Right lobe of liver (tissue), 6 donors: Measurements from ENCODE around the gene P4HA3. TPM values are rescaled to one million over a fixed set of nuclear protein-coding genes. Genes with fewer than 3 reads are reported as not detected.
A peak's percentile ranks its signal among the peaks of the same experiment; 100 is the strongest.

Source experiments
- ATAC-seq, 4 donors: fragments of 200-7000 bp; cut with Tn5 transposase; one replicate each; pipeline ENCODE4 v1.9.1; 2020; ENCODE audit warnings: mild to moderate bottlenecking in 4 of 4, moderate library complexity in 4 of 4
- DNase-seq, 3 donors: peaks; one replicate each; pipeline ENCODE4 v3.0.0-alpha.2; 2020
- H3K27ac ChIP-seq, 3 donors: fragments of 200-600 bp; one replicate each; pipeline ENCODE4 v1.8.0; 2022
- H3K27me3 ChIP-seq, 2 donors: fragments of 200-600 bp; one replicate each; pipeline ENCODE4 v1.8.0; 2022
- H3K36me3 ChIP-seq, 4 donors: fragments of 200-600 bp; sonication (generic) in 1 of 4; one replicate each; pipeline versions ENCODE4 v1.5.1 to v1.8.0; 2017 to 2022; ENCODE audit warnings: control low read depth in 1 of 4
- H3K4me1 ChIP-seq, 4 donors: fragments of 200-600 bp; sonication (generic) in 1 of 4; one replicate each; pipeline versions ENCODE4 v1.5.1 to v1.8.0; 2017 to 2022; ENCODE audit warnings: control low read depth in 1 of 4
- H3K4me3 ChIP-seq, 3 donors: fragments of 200-600 bp; one replicate each; pipeline ENCODE4 v1.8.0; 2022
- H3K9me3 ChIP-seq, 4 donors: fragments of 200-600 bp; sonication (generic) in 1 of 4; one replicate each; pipeline versions ENCODE4 v1.5.1 to v1.8.0; 2017 to 2022; ENCODE audit warnings: control low read depth in 1 of 4
- CTCF ChIP-seq, 4 donors: fragments of 200-600 bp in 3 of 4; fragments of 450-650 bp in 1 of 4; IDR thresholded peaks; one replicate each; pipeline versions ENCODE4 v1.5.1 to v1.8.0; 2016 to 2022; ENCODE audit warnings: antibody characterized with exemption in 4 of 4, mild to moderate bottlenecking in 2 of 4
- POLR2A ChIP-seq: fragments of 450-650 bp; IDR thresholded peaks from one replicate; pipeline ENCODE4 v1.6.1; 2017; ENCODE audit warnings: antibody characterized with exemption, mild to moderate bottlenecking
- WGBS: methylation state at CpG from one replicate; pipeline ENCODE4 v1.1.6; 2018; ENCODE audit warnings: low coverage, low lambda C conversion rate; ENCODE audit not compliant: insufficient coverage; ENCODE audit errors: missing lambda C conversion rate; 5-methylcytosine and 5-hydroxymethylcytosine counted together
- intact Hi-C, 2 donors: fragments of 100-400 bp; cut with DNase I; formaldehyde crosslinking; loops; one replicate each; pipeline versions ENCODE4 v1.11.2 to v1.14.1; 2022
- total RNA-seq, 6 experiments: library from RNA; depleted of rRNA in 2 of 6; stranded (reverse); fragments of >200 nt in 2 of 6; fragmentation: NEBNext Ultra II Directional in 3 of 6; extraction: Animal tissue kit (Norgen Biotek cat#: 25700) in 3 of 6; gene quantifications; one replicate each; pipeline versions ENCODE4 v1.1.0 to v1.2.4, GENCODE V29; 2016 to 2023
- donor health status: DM: no; HTN: yes; CAD: no.
- donor health status: DM: no; HTN: no; CAD: no.
- donor health status: DM: no; HTN: no; CAD: no.
- donor health status: DM: no; HTN: yes; CAD: no.
- donor health status: DM: no; HTN: yes; CAD: no.

P4HA3 gene
- total RNA-seq, 6 experiments from 2014 or later, result 0.12 to 2.1 (median 0.78) TPM; not detected in 1

- no peak for ATAC-seq
- 64% methylated on average over 3 of the region's 3 CpGs for WGBS
- Histone ChIP-seq H3K4me3 (no peak overlapping the region), H3K27me3 (no peaks in the 10 kb centered on the region), H3K27ac (no peak overlapping the region), H3K36me3 (no peaks in the 10 kb centered on the region), H3K4me1 (no peaks in the 10 kb centered on the region), H3K9me3 (no peaks in the 10 kb centered on the region)
- no peak for DNase-seq
- intact Hi-C loops, result no loop called here
- TF ChIP-seq CTCF (IDR thresholded peaks at IDR 0.05) (no peak), POLR2A (no peak)
These were observed 12.4 kb downstream of the P4HA3 start for GRCh38 chr11:74299015-74299414.

GRCh38 chr11:74297484-74297883 is 14.0 kb downstream of the P4HA3 start:
- 75% methylated on average over 1 of the region's 1 CpG for WGBS

GRCh38 chr11:74288911-74289310 is 22.5 kb downstream of the P4HA3 start:
- no peak for TF ChIP-seq POLR2A
- TF ChIP-seq CTCF (IDR thresholded peaks at IDR 0.05), result no peak
- intact Hi-C loops, result no loop called here
- H3K36me3 ChIP-seq, result no peaks in the 10 kb centered on the region
- H3K4me1 ChIP-seq, result no peaks in the 10 kb centered on the region
- no peak overlapping the region for H3K27ac ChIP-seq
- no peak for ATAC-seq
- no peak overlapping the region for H3K4me3 ChIP-seq
- WGBS, result 37% methylated on average over 4 of the region's 4 CpGs
- DNase-seq, result no peak
- no peaks in the 10 kb centered on the region for H3K9me3 ChIP-seq
- H3K27me3 ChIP-seq, result no peaks in the 10 kb centered on the region

More at GRCh38 chr11:74297484-74297883, 14.0 kb downstream of the P4HA3 start:
- ATAC-seq (no peak), DNase-seq (no peak)
- no peaks in the 10 kb centered on the region for H3K4me1 ChIP-seq
- intact Hi-C loops, result no loop called here
- no peaks in the 10 kb centered on the region for H3K27me3 ChIP-seq
- no peak overlapping the region for H3K4me3 ChIP-seq
- no peak overlapping the region for H3K27ac ChIP-seq
- no peaks in the 10 kb centered on the region for H3K9me3 ChIP-seq
- no peaks in the 10 kb centered on the region for H3K36me3 ChIP-seq
- TF ChIP-seq POLR2A, result no peak
- no peak for TF ChIP-seq CTCF (IDR thresholded peaks at IDR 0.05)

GRCh38 chr11:74288161-74288560 is 23.3 kb downstream of the P4HA3 start:
- ATAC-seq (peak in 2 of 4 donors; percentile 56 to 62), DNase-seq (no peak)
- intact Hi-C loops, result no loop called here
- no peak overlapping the region for H3K4me3 ChIP-seq
- H3K9me3 ChIP-seq, result no peaks in the 10 kb centered on the region
- H3K27me3 ChIP-seq, result no peaks in the 10 kb centered on the region
- no peaks in the 10 kb centered on the region for H3K36me3 ChIP-seq
- WGBS, result 67% methylated on average over 1 of the region's 1 CpG
- no peaks in the 10 kb centered on the region for H3K4me1 ChIP-seq
- TF ChIP-seq CTCF (IDR thresholded peaks at IDR 0.05) (no peak), POLR2A (no peak)
- H3K27ac ChIP-seq, result no peak overlapping the region

DNA sequence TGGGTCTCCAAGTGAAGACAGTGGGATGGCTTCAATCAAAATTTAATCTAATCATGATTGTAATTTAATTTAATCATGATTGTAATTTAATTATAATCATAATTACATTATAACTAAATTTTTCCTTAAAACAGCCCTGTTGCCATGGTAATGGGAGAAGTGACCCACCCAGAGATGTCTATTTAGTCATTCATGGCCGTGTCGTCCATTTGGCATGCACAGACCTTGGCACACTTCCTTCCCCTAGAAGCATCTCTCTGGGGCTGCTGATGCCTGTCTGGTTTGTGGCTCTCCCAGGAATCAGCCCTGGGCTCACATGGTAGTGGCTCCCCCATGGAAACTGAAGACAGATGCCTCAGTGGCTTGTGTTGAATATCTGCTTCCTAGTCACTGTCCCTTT is 27.0 kb downstream of the P4HA3 start:
- intact Hi-C loops, result no loop called here
- TF ChIP-seq POLR2A (no peak), CTCF (IDR thresholded peaks at IDR 0.05) (no peak)
- no peak overlapping the region for H3K4me3 ChIP-seq
- WGBS, result 93% methylated on average over 2 of the region's 2 CpGs
- no peaks in the 10 kb centered on the region for H3K27me3 ChIP-seq
- no peak for ATAC-seq
- H3K4me1 ChIP-seq, result no peaks in the 10 kb centered on the region
- H3K9me3 ChIP-seq, result no peaks in the 10 kb centered on the region
- DNase-seq, result no peak
- no peaks in the 10 kb centered on the region for H3K36me3 ChIP-seq
- no peak overlapping the region for H3K27ac ChIP-seq
